GM12878 (cell line): ENCODE data around the gene NUB1. TPM values are rescaled to one million over a fixed set of nuclear protein-coding genes. Genes with fewer than 3 reads are reported as not detected.

Experiments
- ATAC-seq: fragments of 200-7000 bp; cut with Tn5 transposase; 3 replicates; pipeline ENCODE4 v1.9.1; 2020; ENCODE audit warnings: mild to moderate bottlenecking, moderate library complexity
- BruUV-seq: library from RNA; stranded (reverse); fragments of 400-500 nt; replicated peaks from 2 replicates; lab custom pipeline; 2021; lab: Mats Ljungman, UMichigan
- CTCF ChIA-PET: fragments of 300-600 bp; sonication (Branson Sonifier 250); formaldehyde crosslinking; extraction: SDS; loops from one replicate; lab custom pipeline; 2021; ENCODE audit warnings: inconsistent platforms; lab: Yijun Ruan, JAX
- POLR2A ChIA-PET: fragments of 350-600 bp; formaldehyde crosslinking; extraction: SDS; loops from one replicate; lab custom pipeline; 2021; ENCODE audit warnings: inconsistent platforms; lab: Charles Lee
- RAD21 ChIA-PET: fragments of 300-600 bp; sonication (Branson Sonifier 250); formaldehyde crosslinking; loops from one replicate; lab custom pipeline; 2023; ENCODE audit warnings: antibody characterized with exemption; ENCODE audit not compliant: unreplicated experiment; lab: Charles Lee
- SMC1A ChIA-PET: fragments of 300-600 bp; sonication (Branson Sonifier 250); formaldehyde crosslinking; loops from one replicate; lab custom pipeline; 2023; ENCODE audit not compliant: unreplicated experiment, uncharacterized antibody; lab: Charles Lee
- DNase-seq: peaks from one replicate; pipeline ENCODE4 v3.0.0-alpha.2; 2011; ENCODE audit warnings: low read depth, low spot score
- FAIRE-seq: peaks from 3 replicates; lab custom pipeline; 2011; peaks lifted over from hg19 to GRCh38; lab: Jason Lieb, UNC
- H2AFZ ChIP-seq: 2 replicates; pipeline ENCODE4 v1.6.0; 2011; ENCODE audit warnings: low read depth, low read length, control low read depth; ENCODE audit not compliant: control insufficient read depth
- H3K27ac ChIP-seq: 2 replicates; pipeline ENCODE4 v1.5.1; 2011; ENCODE audit warnings: control low read depth; ENCODE audit not compliant: control insufficient read depth, insufficient read depth
- H3K27me3 ChIP-seq, 2 experiments: replicated peaks in 1 of 2; 2 replicates each; pipeline versions ENCODE4 v1.6.0 to v1.6.1; 2011; ENCODE audit warnings: low read length in 1 of 2; ENCODE audit not compliant: control insufficient read depth in 2 of 2, insufficient read depth in 2 of 2
- H3K36me3 ChIP-seq, 2 experiments: 2 replicates each; pipeline ENCODE4 v1.5.1; 2011; ENCODE audit warnings: low read length in 1 of 2; ENCODE audit not compliant: control insufficient read depth in 2 of 2, insufficient read depth in 2 of 2
- H3K4me1 ChIP-seq: 2 replicates; pipeline ENCODE4 v1.6.1; 2011; ENCODE audit warnings: mild to moderate bottlenecking, low read length, moderate library complexity, mixed read lengths; ENCODE audit not compliant: control insufficient read depth, insufficient read depth
- H3K4me2 ChIP-seq: 2 replicates; pipeline ENCODE4 v1.6.0; 2011; ENCODE audit warnings: control low read depth; ENCODE audit not compliant: control insufficient read depth, insufficient read depth
- H3K4me3 ChIP-seq: fragments of 200-600 bp; sonication (generic); 2 replicates; pipeline ENCODE4 v1.5.1; 2016
- H3K79me2 ChIP-seq: 2 replicates; pipeline ENCODE4 v1.6.0; 2011; ENCODE audit warnings: low read length; ENCODE audit not compliant: control insufficient read depth, insufficient read depth
- H3K9ac ChIP-seq: 2 replicates; pipeline ENCODE4 v1.8.0; 2011; ENCODE audit warnings: low read length, control low read depth, mixed read lengths; ENCODE audit not compliant: control insufficient read depth, insufficient read depth
- H3K9me3 ChIP-seq: replicated peaks from 3 replicates; pipeline ENCODE4 v1.5.1; 2011; ENCODE audit warnings: mild to moderate bottlenecking, low read length; ENCODE audit not compliant: control insufficient read depth, insufficient read depth
- H4K20me1 ChIP-seq: 2 replicates; pipeline ENCODE4 v1.6.0; 2011; ENCODE audit not compliant: control insufficient read depth, insufficient read depth
- BMI1 ChIP-seq: fragments of 450-650 bp; IDR thresholded peaks from 2 replicates; pipeline ENCODE4 v1.6.1; 2016; ENCODE audit warnings: mild to moderate bottlenecking, moderate library complexity, borderline replicate concordance
- CBFB ChIP-seq: IDR thresholded peaks from 2 replicates; pipeline ENCODE4 v1.6.1; 2016; ENCODE audit warnings: antibody characterized with exemption, low read depth
- CHD4 ChIP-seq: fragments of 200-600 bp; sonication (generic); IDR thresholded peaks from 2 replicates; pipeline ENCODE4 v1.6.1; 2016; ENCODE audit warnings: mild to moderate bottlenecking
- CREB1 ChIP-seq: IDR thresholded peaks from 2 replicates; pipeline ENCODE4 v1.6.1; 2012; ENCODE audit warnings: low read depth, mild to moderate bottlenecking, inconsistent platforms
- CREM ChIP-seq: IDR thresholded peaks from 2 replicates; pipeline ENCODE4 v1.6.1; 2014; ENCODE audit warnings: antibody characterized with exemption, low read depth
- EED ChIP-seq: sonication (generic); IDR thresholded peaks from 2 replicates; pipeline ENCODE4 v1.6.1; 2016; ENCODE audit warnings: antibody characterized with exemption, low read depth
- GATAD2B ChIP-seq: fragments of 450-650 bp; conservative IDR thresholded peaks from 2 replicates; pipeline ENCODE4 v1.6.1; 2017; ENCODE audit warnings: low read depth, mild to moderate bottlenecking, moderate library complexity
- IKZF2 ChIP-seq, 2 experiments: fragments of 450-650 bp; IDR thresholded peaks; 2 replicates each; pipeline ENCODE4 v1.6.1; 2017; ENCODE audit warnings: mild to moderate bottlenecking in 2 of 2, moderate library complexity in 2 of 2
- MTA3 ChIP-seq: IDR thresholded peaks from 2 replicates; pipeline ENCODE4 v1.6.1; 2012; ENCODE audit warnings: low read length, inconsistent platforms, borderline replicate concordance
- MYC ChIP-seq: IDR thresholded peaks from 2 replicates; pipeline ENCODE4 v1.6.1; 2011; ENCODE audit warnings: mild to moderate bottlenecking, low read length, moderate library complexity, inconsistent platforms; ENCODE audit not compliant: insufficient read depth, insufficient replicate concordance, insufficient read length, severe bottlenecking
- RUNX3 ChIP-seq: IDR thresholded peaks from 2 replicates; pipeline ENCODE4 v1.6.1; 2012; ENCODE audit warnings: low read length, inconsistent platforms
- SREBF1 ChIP-seq: IDR thresholded peaks from 2 replicates; pipeline ENCODE4 v1.6.1; 2012; ENCODE audit warnings: mild to moderate bottlenecking, low read length
- TCF7 ChIP-seq: IDR thresholded peaks from 2 replicates; pipeline ENCODE4 v1.6.1; 2014; ENCODE audit warnings: antibody characterized with exemption, borderline replicate concordance
- ZNF207 ChIP-seq: fragments of 450-650 bp; IDR thresholded peaks from 2 replicates; pipeline ENCODE4 v1.6.1; 2014; ENCODE audit warnings: antibody characterized with exemption, mild to moderate bottlenecking, borderline replicate concordance
- ZNF217 ChIP-seq: fragments of 450-650 bp; IDR thresholded peaks from 2 replicates; pipeline ENCODE4 v1.6.1; 2017; ENCODE audit warnings: antibody characterized with exemption, mild to moderate bottlenecking
- ZNF622 ChIP-seq: fragments of 450-650 bp; IDR thresholded peaks from 2 replicates; pipeline ENCODE4 v1.6.1; 2017; ENCODE audit warnings: mild to moderate bottlenecking, inconsistent platforms
- WGBS: methylation state at CpG from one replicate; pipeline ENCODE4 v1.1.6; 2016; ENCODE audit warnings: low lambda C conversion rate; ENCODE audit not compliant: insufficient replicate concordance, insufficient coverage; ENCODE audit errors: missing lambda C conversion rate; 5-methylcytosine and 5-hydroxymethylcytosine counted together
- in situ Hi-C: fragments of 300-500 bp; cut with MboI; formaldehyde crosslinking; loops from 9 replicates; pipeline ENCODE4 v1.14.3; 2018; ENCODE audit warnings: mixed read lengths
- intact Hi-C: fragments of 100-400 bp; cut with micrococcal nuclease; formaldehyde crosslinking; loops from one replicate; pipeline ENCODE4 v1.14.2; 2022; ENCODE audit not compliant: unreplicated experiment
- polyA plus RNA-seq, 11 experiments: library from polyadenylated mRNA; depleted of rRNA in 4 of 11; unstranded in 6 of 11; stranded (reverse) in 5 of 11; fragments of >200 nt; fragmentation: Nextera tagmentation in 4 of 11; fragmentation: Illumina TruSeq in 1 of 11; extraction: Ambion mirVana in 4 of 11; extraction: Trizol in 1 of 11; gene quantifications; 1 replicate in 1 of 11; 2 replicates in 10 of 11; pipeline versions ENCODE4 v1.2.1 to v1.2.3, GENCODE V29; 2011 to 2016; ENCODE audit warnings: inconsistent platforms in 2 of 11, missing spikeins in 2 of 11, low read depth in 1 of 11
- total RNA-seq, 4 experiments: library from RNA; depleted of rRNA in 3 of 4; stranded (reverse); fragments of >200 nt in 3 of 4; fragmentation: Illumina TruSeq in 1 of 4; extraction: Trizol in 1 of 4; gene quantifications; 2 replicates each; pipeline versions ENCODE4 v1.2.1 to v1.2.3, GENCODE V29; 2013 to 2021
- TF ChIP-seq, protein P1 (sequence below): fragments of 450-650 bp; IDR thresholded peaks from 2 replicates; pipeline ENCODE4 v1.6.1; 2017; ENCODE audit warnings: mild to moderate bottlenecking, moderate library complexity
- TF ChIP-seq, protein P2 (sequence below): fragments of 450-650 bp; IDR thresholded peaks from 2 replicates; pipeline ENCODE4 v1.6.1; 2016; ENCODE audit warnings: mild to moderate bottlenecking

Gene NUB1
- total and polyA plus RNA-seq, 10 of the 15 experiments (the other 5 are each of a cell fraction or from before 2014, with no cell fraction given) = 24.1 to 102 (median 49.0) TPM

DNA sequence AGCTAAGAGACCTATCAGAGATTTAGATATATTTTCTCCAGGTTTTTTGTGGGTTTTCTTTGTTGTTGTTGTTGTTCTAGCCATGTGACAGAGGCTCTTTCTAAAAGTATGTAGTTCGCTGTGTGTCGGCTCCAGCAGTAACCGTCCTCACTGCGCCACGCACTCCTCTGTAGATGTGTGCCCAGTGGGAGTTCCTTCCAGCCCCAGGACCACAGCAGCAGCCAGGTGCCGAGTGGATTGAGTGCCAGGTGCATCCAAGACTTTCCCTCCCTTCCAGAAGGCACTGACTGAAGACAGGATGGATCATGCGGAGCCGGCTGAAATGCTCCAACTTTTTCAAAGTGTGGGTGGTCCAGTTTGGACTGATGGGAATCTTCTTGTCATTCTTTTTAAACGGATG is 36.4 kb downstream of the NUB1 start:
- Histone ChIP-seq H3K36me3 (peaks cover 7 to 18% of the 10 kb centered on the region in 2 experiments), H3K27ac (no peak overlapping the region), H3K9ac (no peak overlapping the region), H3K27me3 (peaks cover 2 to 3% of the 10 kb centered on the region in 2 experiments; a peak in 2 of 4 replicates), H3K4me2 (no peak overlapping the region), H3K9me3 (no peaks in the 10 kb centered on the region), H3K79me2 (no peaks in the 10 kb centered on the region), H4K20me1 (no peaks in the 10 kb centered on the region), H3K4me1 (peaks cover 7% of the 10 kb centered on the region), H3K4me3 (no peak overlapping the region), H2AFZ (no peak overlapping the region)
- ATAC-seq = no peak
- no peak for FAIRE-seq
- SMC1A ChIA-PET = no interaction called here
- CTCF ChIA-PET = interaction anchor here (1.4 kb wide), 2 partner anchors 10 to 11 kb away, joined by 4 to 5 read pairs; no protein-coding TSS in a partner anchor
- POLR2A ChIA-PET = no interaction called here
- BruUV-seq = TSS peak; percentile 69
- in situ Hi-C loops = no loop called here
- 98% methylated on average over 9 of the region's 9 CpGs for WGBS
- DNase-seq = no peak
- intact Hi-C loops = no loop called here
- TF ChIP-seq ZNF622 (no peak), CHD4 (no peak), CREB1 (no peak), MYC (no peak), SREBF1 (no peak), ZNF207 (no peak), IKZF2 (IDR thresholded peaks at IDR 0.05) (no peak), EED (no peak), RUNX3 (no peak), CBFB (no peak), BMI1 (no peak), TCF7 (no peak), GATAD2B (no peak), MTA3 (no peak), CREM (no peak), ZNF217 (no peak)
- TF ChIP-seq, protein P1, sequence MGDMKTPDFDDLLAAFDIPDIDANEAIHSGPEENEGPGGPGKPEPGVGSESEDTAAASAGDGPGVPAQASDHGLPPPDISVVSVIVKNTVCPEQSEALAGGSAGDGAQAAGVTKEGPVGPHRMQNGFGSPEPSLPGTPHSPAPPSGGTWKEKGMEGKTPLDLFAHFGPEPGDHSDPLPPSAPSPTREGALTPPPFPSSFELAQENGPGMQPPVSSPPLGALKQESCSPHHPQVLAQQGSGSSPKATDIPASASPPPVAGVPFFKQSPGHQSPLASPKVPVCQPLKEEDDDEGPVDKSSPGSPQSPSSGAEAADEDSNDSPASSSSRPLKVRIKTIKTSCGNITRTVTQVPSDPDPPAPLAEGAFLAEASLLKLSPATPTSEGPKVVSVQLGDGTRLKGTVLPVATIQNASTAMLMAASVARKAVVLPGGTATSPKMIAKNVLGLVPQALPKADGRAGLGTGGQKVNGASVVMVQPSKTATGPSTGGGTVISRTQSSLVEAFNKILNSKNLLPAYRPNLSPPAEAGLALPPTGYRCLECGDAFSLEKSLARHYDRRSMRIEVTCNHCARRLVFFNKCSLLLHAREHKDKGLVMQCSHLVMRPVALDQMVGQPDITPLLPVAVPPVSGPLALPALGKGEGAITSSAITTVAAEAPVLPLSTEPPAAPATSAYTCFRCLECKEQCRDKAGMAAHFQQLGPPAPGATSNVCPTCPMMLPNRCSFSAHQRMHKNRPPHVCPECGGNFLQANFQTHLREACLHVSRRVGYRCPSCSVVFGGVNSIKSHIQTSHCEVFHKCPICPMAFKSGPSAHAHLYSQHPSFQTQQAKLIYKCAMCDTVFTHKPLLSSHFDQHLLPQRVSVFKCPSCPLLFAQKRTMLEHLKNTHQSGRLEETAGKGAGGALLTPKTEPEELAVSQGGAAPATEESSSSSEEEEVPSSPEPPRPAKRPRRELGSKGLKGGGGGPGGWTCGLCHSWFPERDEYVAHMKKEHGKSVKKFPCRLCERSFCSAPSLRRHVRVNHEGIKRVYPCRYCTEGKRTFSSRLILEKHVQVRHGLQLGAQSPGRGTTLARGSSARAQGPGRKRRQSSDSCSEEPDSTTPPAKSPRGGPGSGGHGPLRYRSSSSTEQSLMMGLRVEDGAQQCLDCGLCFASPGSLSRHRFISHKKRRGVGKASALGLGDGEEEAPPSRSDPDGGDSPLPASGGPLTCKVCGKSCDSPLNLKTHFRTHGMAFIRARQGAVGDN = no peak
- TF ChIP-seq, protein P2, sequence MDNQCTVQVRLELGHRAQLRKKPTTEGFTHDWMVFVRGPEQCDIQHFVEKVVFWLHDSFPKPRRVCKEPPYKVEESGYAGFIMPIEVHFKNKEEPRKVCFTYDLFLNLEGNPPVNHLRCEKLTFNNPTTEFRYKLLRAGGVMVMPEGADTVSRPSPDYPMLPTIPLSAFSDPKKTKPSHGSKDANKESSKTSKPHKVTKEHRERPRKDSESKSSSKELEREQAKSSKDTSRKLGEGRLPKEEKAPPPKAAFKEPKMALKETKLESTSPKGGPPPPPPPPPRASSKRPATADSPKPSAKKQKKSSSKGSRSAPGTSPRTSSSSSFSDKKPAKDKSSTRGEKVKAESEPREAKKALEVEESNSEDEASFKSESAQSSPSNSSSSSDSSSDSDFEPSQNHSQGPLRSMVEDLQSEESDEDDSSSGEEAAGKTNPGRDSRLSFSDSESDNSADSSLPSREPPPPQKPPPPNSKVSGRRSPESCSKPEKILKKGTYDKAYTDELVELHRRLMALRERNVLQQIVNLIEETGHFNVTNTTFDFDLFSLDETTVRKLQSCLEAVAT = no peak
- RAD21 ChIA-PET = no interaction called here
